Bone marrow (tissue), 2 donors: ENCODE measurements around the gene RAB3C.

Source experiments
- DNase-seq, 2 donors: peaks; one replicate each; lab custom pipeline; 2025; lab: John Stamatoyannopoulos, UW

The RAB3C gene

GRCh38 chr5:58885260-58885659 is 302.4 kb downstream of the RAB3C start:
- DNase-seq, result no peak

GRCh38 chr5:58886315-58887207 is 303.7 kb downstream of the RAB3C start:
- peak; percentile 7 to 57 for DNase-seq

- no peak for DNase-seq
These were observed 304.4 kb downstream of the RAB3C start for GRCh38 chr5:58887311-58887710.

- no peak for DNase-seq
These were observed 305.0 kb downstream of the RAB3C start for GRCh38 chr5:58887721-58888409.

- no peak for DNase-seq
These were observed 307.4 kb downstream of the RAB3C start for GRCh38 chr5:58890265-58890664.

- no peak for DNase-seq
These were observed 307.8 kb downstream of the RAB3C start for GRCh38 chr5:58890701-58891085.

- peak; percentile 4 to 18 for DNase-seq
These were observed 308.5 kb downstream of the RAB3C start for GRCh38 chr5:58891086-58891970.

GRCh38 chr5:58891971-58892343 is 309.1 kb downstream of the RAB3C start:
- no peak for DNase-seq

- DNase-seq, result no peak
These were observed 310.7 kb downstream of the RAB3C start for GRCh38 chr5:58893551-58893950.

GRCh38 chr5:58898006-58898405 is 315.1 kb downstream of the RAB3C start:
- no peak for DNase-seq

- DNase-seq, result no peak
These were observed 315.7 kb downstream of the RAB3C start for GRCh38 chr5:58898538-58898937.

- no peak for DNase-seq
These were observed 318.4 kb downstream of the RAB3C start for GRCh38 chr5:58901271-58901670.

- no peak for DNase-seq
These were observed 319.4 kb downstream of the RAB3C start for GRCh38 chr5:58902305-58902704.

- DNase-seq, result no peak
These were observed 319.9 kb downstream of the RAB3C start for GRCh38 chr5:58902765-58903164.

GRCh38 chr5:58904737-58905136 is 321.9 kb downstream of the RAB3C start:
- no peak for DNase-seq

GRCh38 chr5:58905944-58906343 is 323.1 kb downstream of the RAB3C start:
- DNase-seq, result no peak
